GM18909 (cell line): ENCODE data around the gene FAM120A.

Experiments
- ATAC-seq: cut with Tn5 transposase; IDR thresholded peaks from one replicate; pipeline ENCODE4 v1.9.1; 2021; ENCODE audit warnings: mild to moderate bottlenecking; ENCODE audit not compliant: unreplicated experiment, poor library complexity

The FAM120A gene

DNA sequence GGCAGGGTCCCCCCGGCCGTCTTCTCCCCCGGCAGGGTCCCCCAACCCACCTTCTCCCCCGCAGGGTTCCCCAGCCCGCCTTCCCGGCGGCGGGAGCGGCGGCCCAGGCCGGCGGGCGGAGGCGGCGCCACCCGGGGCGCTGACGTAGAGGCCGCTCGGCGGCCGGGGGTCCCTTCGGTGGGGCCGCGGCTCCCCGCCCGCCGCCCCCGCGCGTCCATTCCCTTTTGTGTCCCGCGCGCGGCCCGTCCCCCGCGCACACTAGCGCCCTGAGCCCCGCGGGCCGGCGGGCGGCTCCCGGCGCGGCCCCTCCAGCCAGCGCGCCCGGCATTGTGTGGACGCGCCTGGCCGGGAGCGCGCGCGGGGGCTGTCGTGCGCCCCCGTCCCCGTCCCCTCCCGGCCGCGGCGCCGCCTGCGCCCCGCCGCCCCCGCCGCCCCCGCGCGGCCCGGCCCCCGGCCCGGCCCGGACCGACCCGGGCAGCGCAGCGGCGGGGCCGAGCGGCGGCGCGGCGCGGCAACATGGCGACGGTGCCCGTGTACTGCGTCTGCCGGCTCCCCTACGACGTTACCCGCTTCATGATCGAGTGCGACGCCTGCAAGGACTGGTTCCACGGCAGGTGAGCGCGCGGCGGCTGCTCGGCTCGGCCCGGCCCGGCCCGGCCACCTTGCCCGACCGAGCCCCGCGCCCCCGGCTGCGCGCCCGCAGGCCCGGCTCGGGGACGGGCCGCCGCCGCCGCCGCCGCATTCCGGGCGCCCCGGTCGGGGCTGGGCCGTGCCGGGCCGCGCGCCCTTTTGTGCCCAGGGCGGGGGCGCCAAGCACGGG lies 125.0 kb downstream of the FAM120A start, which contains the start of gene PHF2:
Gene PHF2 (plus strand): TSS at position 327 of the 820 bp plus-strand sequence. CDS start 190 bp downstream, at position 517.
- peak; percentile 41 for ATAC-seq

DNA sequence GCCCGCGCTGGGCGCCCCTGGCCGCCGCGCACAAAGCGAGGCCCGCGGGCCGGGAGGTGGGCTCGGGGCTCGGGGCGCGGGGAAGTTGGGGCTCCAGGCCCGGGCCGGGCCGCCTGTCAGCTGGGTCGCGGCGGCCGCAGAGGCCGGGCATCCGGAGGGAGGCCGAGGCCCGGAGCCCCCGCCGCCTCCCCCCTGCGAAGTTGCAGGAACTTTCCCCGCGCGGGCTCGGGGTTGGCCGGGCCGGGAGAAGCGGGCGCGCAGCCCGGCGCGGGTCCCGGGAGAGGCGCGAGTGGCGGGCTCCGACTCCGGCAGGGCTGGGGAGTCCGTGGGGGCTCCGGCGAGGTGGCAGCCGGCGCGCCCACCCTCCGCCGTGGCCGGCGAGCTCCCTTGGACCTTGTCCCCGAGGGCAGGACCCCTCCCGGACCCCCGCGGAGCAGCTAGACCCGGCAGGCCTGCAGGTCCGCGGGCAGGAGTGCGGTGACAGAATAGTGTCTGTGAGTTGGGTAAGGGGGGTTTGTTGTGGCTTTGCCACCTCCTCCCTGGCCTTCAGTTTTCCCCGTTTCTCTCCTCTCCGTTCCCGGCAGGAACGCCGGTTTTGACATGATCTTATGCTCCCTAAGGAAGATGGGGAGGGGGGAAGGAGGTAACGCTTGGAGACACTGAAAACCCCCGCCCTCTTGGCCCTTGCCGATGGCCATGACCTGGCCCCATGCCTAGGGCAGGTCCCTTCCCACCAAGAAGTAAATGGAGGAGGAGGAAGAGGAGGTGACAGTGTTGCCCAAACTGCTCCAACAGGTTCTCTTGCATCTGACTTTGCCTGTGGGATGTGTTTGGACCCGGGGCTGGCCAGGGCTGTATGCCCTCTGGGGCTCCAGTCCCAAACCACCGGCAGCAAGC lies 125.8 kb downstream of the FAM120A start:
- peak; percentile 34 for ATAC-seq

DNA sequence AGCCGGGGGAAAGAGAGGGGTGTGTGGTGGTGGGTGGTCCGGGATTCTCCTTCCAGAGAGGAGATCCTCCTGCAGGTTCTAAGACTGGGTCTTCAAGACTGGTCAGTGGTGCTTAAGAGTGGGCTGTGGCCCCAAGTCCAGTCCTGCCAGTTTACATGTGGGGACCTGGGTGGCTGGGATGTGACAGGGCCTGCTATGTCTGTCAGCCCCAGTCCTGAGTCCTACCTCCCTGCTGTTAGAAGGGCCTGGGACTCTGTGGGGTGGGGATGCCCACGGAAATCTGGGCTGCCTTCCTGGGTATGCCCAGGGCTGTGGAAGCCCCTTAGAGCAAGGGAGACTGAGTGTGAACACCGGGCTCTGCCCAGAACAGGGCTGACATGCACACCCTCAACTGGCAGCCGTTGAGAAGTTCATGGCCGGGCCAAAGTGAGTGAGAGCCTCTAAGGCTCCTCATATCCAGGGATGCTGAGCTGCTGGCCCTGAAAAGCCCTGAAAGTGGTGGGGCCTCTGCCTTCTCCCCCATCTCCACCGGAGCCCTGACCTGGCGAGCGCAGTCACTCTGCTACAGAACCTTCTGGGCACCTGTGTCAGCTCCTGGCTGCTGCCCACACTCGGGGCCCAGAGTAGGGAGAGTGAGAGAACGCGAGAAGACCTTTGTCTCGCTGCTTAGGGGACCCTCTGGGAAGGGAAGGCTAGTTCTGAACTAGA lies 126.6 kb downstream of the FAM120A start:
- ATAC-seq, result no peak

DNA sequence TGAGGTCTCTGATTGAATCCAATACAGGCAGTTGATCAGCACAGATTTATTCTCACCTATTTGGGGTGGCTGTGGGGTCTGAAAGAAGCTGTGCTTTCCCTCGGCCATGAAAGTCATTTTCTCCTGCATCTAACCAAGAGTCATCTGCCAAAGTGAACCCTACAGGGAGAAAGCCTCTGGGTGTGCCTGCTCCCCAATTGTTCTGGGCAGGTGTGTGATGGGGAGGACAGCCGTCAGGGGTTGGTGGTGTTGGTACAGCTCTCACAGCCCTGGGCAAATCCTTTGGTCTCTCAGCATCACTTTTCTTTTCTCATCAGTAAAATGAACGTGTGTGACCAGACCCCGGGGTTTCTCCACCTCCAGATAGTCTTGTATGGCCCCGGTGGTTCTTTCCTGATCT lies 127.4 kb downstream of the FAM120A start:
- ATAC-seq, result no peak

DNA sequence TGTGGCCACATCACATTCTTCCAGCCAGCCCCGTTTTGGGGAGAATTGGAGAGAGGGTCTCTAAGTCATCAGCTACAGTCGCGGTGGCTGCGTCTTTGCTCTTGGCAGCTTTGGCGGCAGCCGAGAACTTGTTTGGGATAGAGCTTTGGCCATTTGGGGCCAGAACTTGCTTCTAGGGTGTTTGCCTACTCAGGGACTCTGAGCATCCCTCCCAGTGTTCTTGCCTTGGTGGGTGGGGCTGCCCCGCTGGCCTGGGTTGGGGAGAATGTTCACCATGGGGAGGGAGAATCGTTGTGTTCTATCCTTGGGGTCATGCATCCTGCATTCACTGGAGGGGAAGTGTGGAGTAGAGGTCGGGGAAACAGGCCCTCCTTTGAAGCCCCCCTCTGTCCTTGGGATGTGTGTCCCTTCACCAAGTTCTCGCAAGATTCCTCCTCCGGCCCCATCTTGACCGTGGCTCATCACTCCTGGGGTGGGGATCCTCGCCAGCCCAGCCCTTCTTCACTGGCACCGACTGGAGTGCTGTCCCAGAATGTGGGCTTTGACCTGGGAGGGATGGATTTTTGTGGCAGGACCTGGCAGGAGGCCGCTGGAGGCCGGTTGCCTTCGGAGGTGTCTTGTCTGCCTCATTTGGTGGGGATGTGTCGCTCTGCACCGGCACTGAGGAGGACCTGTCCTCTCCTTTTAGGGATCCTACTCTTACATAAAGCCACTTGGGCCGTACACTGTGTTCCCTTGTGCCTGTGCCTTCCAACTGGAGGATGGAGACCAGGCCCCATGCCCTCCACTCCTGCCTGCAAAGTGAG lies 128.4 kb downstream of the FAM120A start:
- ATAC-seq, result no peak

DNA sequence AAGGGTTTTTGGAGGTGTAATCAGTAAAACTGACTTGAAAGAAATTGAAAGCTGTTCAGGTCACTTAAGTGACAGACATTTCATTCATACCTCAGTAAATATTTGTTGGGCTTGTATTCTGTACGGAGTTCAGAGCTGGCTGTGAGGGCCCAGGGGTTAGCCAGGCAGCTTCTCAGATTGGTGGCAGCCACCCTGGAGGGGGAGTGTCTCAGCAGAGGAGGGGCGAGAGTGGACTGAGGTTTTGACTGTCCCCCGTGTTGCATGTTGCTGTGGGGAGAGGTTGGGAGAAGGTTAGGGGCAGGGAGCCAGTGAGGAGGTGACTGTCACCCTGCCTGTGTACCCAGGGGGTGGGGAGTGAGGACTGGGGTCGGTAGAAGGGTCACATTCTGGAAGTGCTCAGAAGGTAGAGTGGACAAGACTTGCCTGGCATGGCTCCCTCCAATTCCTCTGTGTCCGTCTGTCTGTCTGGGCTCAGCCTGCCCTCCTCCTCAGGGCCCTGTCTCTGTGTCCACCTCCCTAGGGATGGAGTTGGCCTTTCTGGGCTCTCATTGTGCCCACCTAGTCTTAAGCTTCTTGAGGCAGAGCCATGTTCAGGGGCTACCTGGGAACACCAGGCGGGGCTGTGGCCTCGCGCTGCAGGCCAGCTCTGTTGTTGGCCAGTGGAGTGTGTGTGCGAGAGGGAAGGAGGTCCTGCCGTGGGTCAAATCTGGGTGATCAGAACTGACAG lies 129.3 kb downstream of the FAM120A start:
- ATAC-seq, result no peak

DNA sequence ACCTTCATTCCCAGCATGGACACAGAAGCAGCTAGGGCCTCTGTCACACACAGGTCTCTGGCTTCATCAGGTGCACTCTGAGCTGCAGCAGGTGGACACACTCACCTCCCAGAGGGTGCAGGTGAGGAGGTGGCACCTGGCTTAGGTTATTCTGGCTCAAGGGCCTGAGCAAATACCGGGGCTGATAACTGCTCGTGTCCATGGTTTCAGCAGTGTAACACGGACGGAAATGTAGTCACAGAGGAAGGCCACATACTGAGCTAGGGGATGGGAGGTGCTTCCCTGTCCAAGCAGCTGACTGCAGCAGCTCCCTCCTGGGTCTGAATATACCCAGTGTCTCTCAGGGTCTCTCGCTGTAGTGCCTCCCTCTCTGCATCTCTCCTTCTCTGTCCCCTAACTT lies 130.6 kb downstream of the FAM120A start:
- ATAC-seq, result no peak

DNA sequence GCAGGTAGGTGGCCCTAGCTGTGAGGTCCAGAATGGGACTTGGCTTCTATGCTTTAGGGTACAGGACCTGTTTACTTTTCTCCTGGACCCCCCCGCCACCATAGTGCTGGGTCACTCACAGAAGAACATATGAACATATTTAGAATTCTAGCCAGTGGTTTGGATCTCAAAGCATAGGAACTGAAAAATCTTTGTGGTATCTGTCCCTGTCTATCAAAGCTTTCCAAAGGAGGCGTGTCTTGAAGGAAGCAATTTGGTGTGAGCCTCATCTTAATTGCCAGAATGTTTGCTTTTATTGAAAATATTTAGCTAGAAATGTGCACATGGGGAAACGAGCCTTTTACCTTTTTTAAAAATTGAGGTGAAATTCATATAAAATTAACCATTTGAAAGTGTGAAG lies 131.1 kb downstream of the FAM120A start:
- ATAC-seq, result no peak

DNA sequence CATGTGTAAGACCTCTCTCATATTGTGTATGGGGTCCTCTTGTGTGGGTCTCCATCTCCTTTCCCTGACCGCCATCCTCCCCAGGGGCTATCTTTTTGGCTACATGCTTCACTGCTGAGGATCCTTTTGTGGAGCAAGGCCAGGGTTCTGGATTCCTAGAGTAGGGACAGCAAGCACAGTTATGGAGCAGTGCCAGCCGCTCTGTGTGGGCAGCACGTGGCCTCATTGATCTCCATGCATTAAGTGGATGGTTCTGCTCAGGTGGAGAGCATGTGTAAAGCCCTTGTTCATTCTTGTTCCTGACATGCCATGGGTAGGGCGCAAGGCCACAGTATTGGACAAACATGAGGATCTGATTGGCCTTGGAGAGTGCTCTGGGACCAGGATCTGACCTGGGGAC lies 133.8 kb downstream of the FAM120A start:
- ATAC-seq, result no peak

DNA sequence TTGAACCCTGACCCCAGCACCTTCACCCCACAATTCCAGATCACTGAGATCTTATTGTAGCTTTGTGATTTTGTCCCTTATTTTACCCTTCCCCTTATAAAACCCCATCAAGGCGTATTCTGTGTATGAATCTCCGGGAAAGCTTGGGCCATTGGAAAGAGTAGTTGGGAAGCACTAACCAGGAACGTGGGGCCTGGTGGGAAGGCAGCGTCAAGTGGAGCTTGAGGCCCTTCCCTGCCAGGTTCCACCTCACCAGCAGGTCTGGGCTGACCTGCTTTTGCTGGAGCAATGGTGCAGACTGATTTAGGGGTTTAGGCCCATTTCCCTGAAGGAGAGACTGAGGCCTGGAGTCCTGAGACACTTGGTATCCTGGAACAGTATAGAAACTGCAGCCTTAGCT lies 134.2 kb downstream of the FAM120A start:
- no peak for ATAC-seq

DNA sequence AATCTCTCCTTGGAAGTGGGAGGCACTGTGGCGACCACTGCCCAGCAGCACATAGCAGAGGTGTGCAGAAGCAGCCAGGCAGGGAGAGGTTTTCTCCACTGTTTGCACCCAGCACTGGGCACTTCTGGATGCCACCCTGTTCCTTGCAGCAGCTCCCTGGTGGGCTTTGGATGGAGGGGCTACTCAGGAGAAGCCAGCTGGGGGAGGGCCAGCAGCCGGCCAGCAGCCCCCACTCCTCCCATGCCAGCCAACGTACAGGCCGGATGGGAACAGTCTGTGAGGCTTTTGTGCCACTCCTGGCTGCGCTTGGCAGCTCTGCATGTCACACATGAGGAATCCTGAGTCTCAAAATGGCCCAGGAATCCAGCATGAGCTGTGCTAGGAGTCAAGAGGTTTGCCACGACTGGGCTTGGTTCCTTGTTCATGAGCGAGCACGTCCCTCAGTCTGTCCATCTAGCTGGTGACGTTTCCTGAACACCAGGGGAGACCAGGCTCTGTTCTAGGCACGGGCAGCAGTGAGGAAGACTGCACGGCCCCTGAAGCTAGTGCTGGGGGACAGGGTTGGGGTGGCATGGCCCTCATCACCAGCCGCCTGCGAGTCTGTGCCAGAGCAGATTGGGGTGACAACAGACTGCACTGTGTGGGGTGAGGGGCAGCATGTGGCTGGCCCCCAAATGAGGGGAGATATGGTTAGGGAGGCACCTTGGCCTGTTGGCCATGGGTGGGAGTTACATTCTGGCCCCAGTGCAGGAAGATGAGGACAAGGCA lies 135.0 kb downstream of the FAM120A start:
- no peak for ATAC-seq

DNA sequence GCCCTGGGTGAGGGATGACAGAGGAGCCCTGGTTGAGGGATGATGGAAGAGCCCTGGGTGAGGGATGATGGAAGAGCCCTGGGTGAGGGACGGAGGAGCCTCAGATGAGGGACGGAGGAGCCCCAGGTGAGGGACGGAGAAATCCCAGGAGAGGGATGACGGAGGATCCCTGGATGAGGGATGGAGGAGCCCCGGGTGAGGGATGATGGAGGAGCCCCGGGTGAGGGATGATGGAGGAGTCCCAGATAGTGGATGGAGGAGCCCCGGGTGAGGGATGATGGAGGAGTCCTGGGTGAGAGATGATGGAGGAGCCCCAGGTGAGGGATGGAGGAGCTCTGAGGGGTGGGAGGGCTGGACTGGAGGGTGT lies 135.8 kb downstream of the FAM120A start:
- ATAC-seq, result no peak

DNA sequence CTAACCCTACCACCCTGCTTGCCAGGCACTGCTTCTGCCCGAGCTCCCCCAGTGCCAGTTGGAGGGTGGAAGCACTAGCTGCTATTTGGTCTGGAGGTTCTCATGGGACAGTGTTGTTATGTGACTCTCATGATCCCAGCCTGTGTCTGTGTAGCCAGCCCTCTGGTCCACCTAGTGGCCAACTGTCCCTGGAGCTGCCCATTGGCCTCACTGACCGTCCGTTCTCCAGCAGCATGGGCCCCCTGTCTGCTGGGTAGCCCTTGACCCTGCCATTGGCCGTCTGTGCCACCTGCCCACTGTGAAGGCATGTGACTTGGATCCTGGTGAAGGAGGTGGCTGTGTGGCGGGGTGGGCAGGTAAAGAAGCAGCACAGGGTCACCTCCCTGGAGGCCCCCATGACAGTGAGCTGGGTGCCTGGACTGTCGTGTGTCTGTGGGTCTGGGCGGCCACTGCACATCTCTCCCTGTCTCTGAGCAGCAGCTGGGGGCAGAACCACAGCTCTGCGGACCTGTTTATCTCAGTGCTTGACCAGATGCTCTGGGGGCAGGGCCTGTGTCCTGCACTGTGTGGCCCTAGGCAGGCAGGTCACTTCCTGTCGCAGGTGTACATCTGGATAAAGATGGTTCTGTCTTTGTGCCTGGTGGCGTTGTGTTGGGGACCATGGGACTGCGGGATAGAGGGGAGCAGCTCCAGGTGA lies 136.3 kb downstream of the FAM120A start:
- no peak for ATAC-seq

DNA sequence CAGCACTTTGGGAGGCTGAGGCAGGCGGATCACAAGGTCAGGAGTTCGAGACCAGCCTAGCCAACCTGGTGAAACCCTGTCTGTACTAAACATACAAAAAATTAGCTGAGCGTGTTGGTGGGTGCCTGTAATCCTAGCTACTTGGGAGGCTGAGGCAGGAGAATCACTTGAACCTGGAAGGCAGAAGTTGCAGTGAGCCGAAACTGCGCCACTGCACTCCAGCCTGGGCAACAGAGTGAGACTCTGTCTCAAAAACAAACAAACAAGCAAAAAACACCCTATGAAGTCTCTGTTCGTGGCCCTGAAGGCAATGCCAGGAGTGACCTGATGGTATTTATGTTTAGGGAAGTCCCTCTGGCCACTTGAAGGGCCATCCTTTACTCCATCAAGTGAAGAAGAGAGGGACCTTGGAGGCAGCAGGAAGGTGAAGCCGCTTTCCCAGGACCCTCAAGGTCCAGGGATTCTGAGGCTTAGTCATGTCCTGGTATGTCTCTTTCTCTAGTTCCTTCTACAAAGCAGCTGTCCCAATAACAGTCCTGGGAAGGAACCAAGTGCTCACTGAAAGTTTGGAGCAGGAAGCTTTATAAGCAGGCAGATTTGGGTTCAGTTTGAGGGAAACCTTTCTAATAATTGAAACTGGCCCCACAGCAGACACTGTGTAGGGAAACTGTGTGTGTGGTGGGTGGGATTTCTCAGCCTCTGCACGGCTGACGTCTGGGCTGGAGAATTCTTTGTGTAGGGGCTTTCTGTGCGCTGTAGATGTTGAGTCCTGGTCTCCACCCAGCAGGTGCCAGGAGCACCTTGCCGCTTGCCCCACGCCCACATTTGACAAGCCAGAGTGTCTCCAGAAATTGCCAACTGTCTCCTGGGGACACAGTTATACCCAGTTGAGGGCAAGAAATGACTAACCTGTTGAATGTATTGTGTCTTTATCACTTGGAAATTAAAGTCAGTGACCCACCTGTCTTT lies 137.4 kb downstream of the FAM120A start:
- ATAC-seq, result no peak

DNA sequence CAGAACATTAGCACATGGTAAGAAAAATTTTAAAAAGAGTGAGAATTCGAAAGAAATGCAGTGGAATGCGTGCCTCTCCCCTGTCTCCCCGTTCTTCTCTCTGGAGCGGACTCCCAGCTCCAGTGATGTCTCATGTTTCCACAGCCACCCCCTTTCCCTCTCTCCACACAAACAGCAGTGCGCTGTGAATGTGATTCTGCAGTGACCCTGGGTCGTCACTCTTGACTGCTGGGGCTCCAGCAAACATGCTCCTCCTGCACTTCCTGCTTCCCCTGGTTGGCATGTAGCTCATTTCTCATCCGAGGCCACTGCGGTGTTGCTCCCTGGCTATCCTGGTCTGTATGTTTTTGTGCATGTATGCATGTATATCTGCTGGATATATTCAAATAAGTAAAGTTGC lies 138.2 kb downstream of the FAM120A start:
- no peak for ATAC-seq

DNA sequence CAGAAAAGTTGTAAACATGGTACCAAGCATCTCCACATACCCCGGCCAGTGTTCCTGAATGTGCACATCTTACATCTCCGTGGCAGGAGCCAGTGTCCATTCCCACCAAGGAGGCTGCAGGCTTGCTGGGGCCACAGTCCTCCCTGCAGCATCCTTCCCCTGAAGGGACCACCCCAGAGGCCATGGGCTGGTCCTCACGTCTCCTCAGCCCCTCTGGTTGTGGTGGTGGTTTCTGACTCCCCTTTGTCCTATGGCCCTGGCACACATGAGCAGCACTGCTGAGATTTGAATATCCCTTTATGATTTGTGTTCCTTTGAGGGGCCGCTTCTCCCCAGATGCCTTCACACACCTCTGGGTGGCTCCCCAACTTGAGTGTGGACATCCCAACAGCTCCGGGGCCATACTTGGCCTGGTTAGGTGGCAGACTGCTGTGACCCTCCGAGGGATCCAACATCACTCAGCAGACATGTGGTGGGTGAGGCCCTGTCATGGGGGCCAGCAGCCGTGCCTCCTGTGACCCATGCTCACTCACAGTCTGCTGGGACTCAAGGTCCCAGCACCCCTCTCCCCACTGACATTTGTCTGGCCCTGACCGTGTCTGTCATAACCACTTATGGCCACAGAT lies 139.2 kb downstream of the FAM120A start:
- no peak for ATAC-seq
